Measurements from ENCODE around the gene DPY30. TPM values are rescaled to one million over a fixed set of nuclear protein-coding genes. Genes with fewer than 3 reads are reported as not detected.

Gene DPY30
- total RNA-seq, 2 donors from 2014 or later = 24.7 to 43.3 TPM

GRCh38 chr2:32008805-32009515, 30.6 kb downstream of the DPY30 start:
- WGBS, 2 donors = 1% methylated on average over 8 to 10 of the region's 10 CpGs
- TF ChIP-seq CTCF (IDR thresholded peaks at IDR 0.05) (no peak), POLR2A (IDR thresholded peaks at IDR 0.05) (no peak)
- ATAC-seq (no peak), DNase-seq (peak; percentile 16 to 39 (median 19))
- H3K9me3 ChIP-seq = no peaks in the 10 kb centered on the region
- peak overlapping the region; percentile 64 to 90 (median 88) for H3K27ac ChIP-seq
- H3K27me3 ChIP-seq = no peaks in the 10 kb centered on the region
- intact Hi-C loops (cut with DNase I) = no loop called here
- peak overlapping the region; percentile 43 to 79 for H3K4me3 ChIP-seq
- H3K4me1 ChIP-seq = peaks cover 38% of the 10 kb centered on the region
- no peaks in the 10 kb centered on the region for H3K36me3 ChIP-seq (replicated peaks in 1 of 2; ENCODE audit: insufficient read depth in 1 of 2, low read depth in 2 of 2)

GRCh38 chr2:32007121-32007391, 32.5 kb downstream of the DPY30 start:
- peaks cover 38% of the 10 kb centered on the region for H3K4me1 ChIP-seq
- H3K4me3 ChIP-seq = no peak overlapping the region
- H3K9me3 ChIP-seq = no peaks in the 10 kb centered on the region
- ATAC-seq (no peak), DNase-seq (no peak)
- intact Hi-C loops (cut with DNase I) = no loop called here
- H3K36me3 ChIP-seq (replicated peaks in 1 of 2; ENCODE audit: insufficient read depth in 1 of 2, low read depth in 2 of 2) = no peaks in the 10 kb centered on the region
- H3K27me3 ChIP-seq = no peaks in the 10 kb centered on the region
- TF ChIP-seq POLR2A (IDR thresholded peaks at IDR 0.05) (no peak), CTCF (IDR thresholded peaks at IDR 0.05) (no peak)
- H3K27ac ChIP-seq = no peak overlapping the region

GRCh38 chr2:32005371-32005976, 34.1 kb downstream of the DPY30 start:
- TF ChIP-seq CTCF (IDR thresholded peaks at IDR 0.05) = no peak
- TF ChIP-seq POLR2A (IDR thresholded peaks at IDR 0.05) = no peak
- Histone ChIP-seq H3K9me3 (no peaks in the 10 kb centered on the region), H3K36me3 (replicated peaks in 1 of 2; ENCODE audit: insufficient read depth in 1 of 2, low read depth in 2 of 2) (no peaks in the 10 kb centered on the region), H3K4me3 (no peak overlapping the region), H3K4me1 (peaks cover 38% of the 10 kb centered on the region), H3K27me3 (no peaks in the 10 kb centered on the region), H3K27ac (no peak overlapping the region)
- no peak for ATAC-seq
- intact Hi-C loops (cut with DNase I) = no loop called here
- no peak for DNase-seq
- 96 to 97% methylated on average over 2 of the region's 2 CpGs for WGBS, 2 donors

- no peak for TF ChIP-seq CTCF (IDR thresholded peaks at IDR 0.05)
- no peak for TF ChIP-seq POLR2A (IDR thresholded peaks at IDR 0.05)
- no peaks in the 10 kb centered on the region for H3K9me3 ChIP-seq
- DNase-seq (no peak), ATAC-seq (no peak)
- WGBS, 2 donors = 90 to 100% methylated on average over 2 of the region's 2 CpGs
- no peak overlapping the region for H3K27ac ChIP-seq
- H3K27me3 ChIP-seq = no peaks in the 10 kb centered on the region
- no peaks in the 10 kb centered on the region for H3K36me3 ChIP-seq (replicated peaks in 1 of 2; ENCODE audit: insufficient read depth in 1 of 2, low read depth in 2 of 2)
- intact Hi-C loops (cut with DNase I) = no loop called here
- H3K4me3 ChIP-seq = no peak overlapping the region
- peaks cover 39% of the 10 kb centered on the region for H3K4me1 ChIP-seq
Measured at GRCh38 chr2:32003791-32004190, 35.8 kb downstream of the DPY30 start.

GRCh38 chr2:32002406-32002805, 37.2 kb downstream of the DPY30 start:
- H3K27ac ChIP-seq = no peak overlapping the region
- TF ChIP-seq CTCF (IDR thresholded peaks at IDR 0.05) = no peak
- no peak for TF ChIP-seq POLR2A (IDR thresholded peaks at IDR 0.05)
- intact Hi-C loops (cut with DNase I) = no loop called here
- no peaks in the 10 kb centered on the region for H3K27me3 ChIP-seq
- peaks cover 25% of the 10 kb centered on the region for H3K4me1 ChIP-seq
- no peak overlapping the region for H3K4me3 ChIP-seq
- ATAC-seq = no peak
- no peaks in the 10 kb centered on the region for H3K9me3 ChIP-seq
- DNase-seq = no peak
- 84 to 91% methylated on average over 3 of the region's 3 CpGs for WGBS, 2 donors
- H3K36me3 ChIP-seq (replicated peaks in 1 of 2; ENCODE audit: insufficient read depth in 1 of 2, low read depth in 2 of 2) = no peaks in the 10 kb centered on the region

Data from body of pancreas (tissue), 4 donors.